GM04503 (cell line): ENCODE results near the gene CUX1.
"Not testable (repeated sequence)": the region's sequence is repeated elsewhere in the genome, so short reads cannot be mapped to it uniquely, and the experiment has no call there.

Experiments used
- DNase-seq: peaks from one replicate; pipeline ENCODE4 v3.0.0-alpha.2; 2012; ENCODE audit warnings: low read depth

Gene CUX1

DNA sequence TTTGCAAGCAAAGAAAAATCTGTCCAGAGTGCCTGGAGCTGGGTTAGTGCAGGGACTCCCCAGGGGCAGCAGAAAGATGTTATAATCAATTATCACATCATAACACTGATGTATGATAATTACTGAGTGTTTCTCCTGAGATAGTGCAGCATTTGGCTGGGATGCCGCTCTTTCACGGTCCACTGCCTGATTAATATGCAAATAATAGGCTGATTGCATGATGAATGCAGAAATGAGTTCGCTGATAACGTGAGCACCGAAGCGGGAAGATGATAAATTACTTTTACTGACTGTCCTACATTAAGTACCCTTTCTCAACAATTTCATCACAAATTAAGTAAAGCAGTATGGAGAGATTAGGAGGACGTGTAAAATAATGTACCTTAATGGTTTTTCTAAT is 397.8 kb downstream of the CUX1 start:
- DNase-seq = no peak

- no peak for DNase-seq
Measured at GRCh38 chr7:102215711-102216110, 398.3 kb downstream of the CUX1 start.

DNA sequence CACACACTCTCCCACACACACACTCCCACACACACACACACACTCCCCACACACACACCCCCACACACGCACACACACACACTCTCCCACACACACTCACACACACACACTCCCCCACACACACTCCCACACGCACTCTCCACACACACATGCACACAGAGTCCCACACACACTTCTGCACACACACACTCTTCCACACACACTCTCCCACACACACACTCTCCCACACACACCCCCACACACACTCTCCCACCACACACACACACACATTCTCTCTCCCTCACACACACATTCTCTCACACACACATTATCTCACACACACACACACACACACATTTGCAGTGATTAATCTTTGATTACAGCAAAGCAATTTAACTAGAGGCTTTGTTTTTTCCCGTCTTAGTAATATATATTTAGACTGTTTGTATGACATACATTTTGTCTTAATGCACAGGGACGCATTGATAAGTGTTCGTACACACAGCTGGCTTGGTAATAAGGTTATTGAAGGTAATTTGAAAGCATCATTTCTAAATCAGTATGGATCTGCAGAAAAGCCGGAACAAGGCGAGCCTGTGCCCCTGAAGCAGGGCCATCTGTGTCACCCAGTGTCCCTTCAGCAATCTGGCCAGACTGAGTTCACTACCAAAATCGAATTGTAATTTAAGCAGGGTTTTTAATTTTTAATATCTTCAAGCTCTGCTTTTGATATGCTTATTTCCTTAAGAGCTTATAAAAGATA is 399.3 kb downstream of the CUX1 start:
- DNase-seq = no peak

DNA sequence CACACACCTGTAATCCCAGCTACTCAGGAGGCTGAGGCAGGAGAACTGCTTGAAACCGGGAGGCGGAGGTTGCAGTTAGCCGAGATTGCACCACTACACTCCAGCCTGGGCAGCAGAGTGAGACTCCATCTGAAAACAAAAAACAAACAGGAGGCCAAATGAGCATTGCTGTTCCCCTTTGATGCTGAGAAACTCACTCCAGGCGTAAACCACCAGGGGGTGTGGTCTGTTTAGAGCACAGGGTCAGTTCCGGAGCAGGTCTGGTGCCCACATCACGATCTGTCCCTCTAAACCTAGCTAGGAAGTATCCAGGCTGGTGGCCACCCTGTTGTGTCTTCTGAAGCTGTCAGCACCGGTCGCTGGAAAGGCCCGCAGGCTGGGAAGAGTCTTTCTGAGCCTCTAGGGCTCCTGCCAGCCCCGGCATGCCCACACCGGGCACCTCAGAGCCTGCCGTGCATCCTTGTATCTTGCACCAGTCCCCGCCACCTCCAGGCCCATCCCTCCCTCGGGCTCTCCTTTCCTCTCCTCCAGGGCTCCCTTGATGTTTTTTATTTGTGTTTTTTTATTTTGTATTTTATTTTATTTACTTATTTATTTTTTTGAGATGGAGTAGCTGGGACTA is 402.9 kb downstream of the CUX1 start:
- DNase-seq = no peak

DNA sequence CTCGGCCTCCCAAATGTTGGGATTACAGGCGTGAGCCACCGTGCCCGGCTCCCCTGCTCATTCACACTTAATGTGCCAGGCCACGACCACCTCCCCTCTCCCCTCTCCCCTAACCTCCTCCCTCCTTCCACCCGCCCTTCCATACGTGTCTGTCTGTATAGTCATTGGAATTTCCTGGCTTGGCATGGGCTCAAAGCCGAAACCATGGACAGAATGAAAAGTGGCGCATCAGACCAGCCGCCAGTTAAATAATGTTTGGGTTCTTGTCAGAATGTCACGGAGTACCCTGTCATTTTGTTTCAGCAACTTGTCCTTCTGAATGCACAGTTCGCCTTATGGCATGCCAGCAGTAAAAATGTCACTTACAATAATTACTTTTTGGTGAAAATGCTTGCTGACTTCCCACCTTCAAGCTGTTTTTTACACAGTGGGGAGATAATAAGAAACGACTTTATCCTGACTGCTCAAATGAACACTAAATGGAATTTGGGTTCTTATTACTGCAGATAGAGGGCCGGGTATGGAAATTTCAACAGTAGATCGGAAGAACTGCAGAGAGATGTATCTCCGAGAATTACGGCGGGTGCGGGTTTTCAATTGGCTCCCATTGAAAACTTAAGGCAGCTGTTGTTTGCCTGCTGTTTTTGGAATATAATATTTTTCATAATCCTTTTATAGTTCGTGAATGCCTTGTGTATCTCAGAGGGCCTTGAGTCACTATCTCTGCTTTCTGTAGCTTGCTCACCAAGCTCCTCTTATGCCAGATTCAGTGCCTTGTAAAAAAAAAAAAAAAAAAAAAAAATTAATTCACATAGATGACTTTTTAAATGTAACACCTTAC is 403.8 kb downstream of the CUX1 start:
- no peak for DNase-seq

DNA sequence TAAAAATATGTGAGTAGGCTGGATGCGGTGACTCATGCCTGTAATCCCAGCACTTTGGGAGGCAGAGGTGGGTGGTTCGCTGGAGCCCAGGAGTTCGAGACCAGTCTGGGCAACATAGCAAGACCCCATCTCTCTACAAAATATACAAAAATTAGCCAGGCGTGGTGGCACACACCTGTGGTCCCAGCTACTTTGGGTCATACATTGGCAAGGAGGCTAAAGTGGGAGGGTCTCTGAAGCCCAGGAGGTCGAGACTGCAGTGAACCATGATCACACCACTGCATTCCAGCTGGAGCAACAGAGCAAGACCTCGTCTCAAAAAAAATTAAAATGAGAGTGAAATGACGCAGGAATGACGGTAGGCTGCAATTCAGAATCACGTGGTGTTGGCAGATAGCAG is 404.5 kb downstream of the CUX1 start:
- no peak for DNase-seq

- DNase-seq = peak; percentile 43
Measured at GRCh38 chr7:102222445-102222844, 405.0 kb downstream of the CUX1 start.

- no peak for DNase-seq
Measured at GRCh38 chr7:102223184-102223583, 405.8 kb downstream of the CUX1 start.

GRCh38 chr7:102225025-102225424 is 407.6 kb downstream of the CUX1 start:
- DNase-seq = no peak

- DNase-seq = no peak
Measured at GRCh38 chr7:102227371-102227770, 409.9 kb downstream of the CUX1 start.

DNA sequence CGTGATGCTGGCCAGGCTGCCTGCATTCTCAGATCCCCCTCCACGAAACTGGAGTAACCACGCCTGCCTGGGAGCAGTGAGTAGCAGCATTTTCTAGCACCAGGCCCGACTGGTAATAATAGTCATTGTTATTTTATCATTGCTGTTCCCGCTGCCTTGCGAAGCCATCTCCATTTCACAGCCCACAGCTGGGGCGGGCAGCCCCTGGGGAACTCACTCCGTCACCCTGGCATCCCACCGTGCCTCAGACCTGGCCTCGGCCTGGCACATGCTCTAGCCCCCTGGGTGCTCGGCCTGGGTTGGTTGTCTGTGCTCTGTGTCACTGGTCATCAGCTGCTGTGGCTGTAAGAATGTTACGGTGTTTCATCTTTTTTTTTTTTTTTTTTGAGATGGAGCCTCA is 411.5 kb downstream of the CUX1 start:
- DNase-seq = no peak

DNA sequence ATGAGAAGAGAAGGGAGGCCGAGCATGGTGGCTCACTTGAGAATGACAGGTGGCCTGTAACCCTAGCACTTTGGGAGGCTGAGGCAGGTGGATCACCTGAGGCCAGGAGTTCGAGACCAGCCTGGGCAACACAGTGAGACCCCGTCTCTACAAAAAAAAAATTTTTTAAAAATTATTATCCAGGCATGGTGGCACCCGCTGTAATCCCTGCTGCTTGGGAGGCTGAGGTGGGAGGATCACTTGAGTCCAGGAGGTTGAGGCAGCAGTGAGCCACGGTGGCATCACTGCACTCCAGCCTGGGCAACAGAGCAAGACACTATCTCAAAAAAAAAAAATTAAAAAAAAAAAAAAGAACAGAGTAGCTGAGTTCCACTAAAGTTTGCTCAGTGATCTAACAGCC is 412.7 kb downstream of the CUX1 start:
- DNase-seq = not testable (repeated sequence)

DNA sequence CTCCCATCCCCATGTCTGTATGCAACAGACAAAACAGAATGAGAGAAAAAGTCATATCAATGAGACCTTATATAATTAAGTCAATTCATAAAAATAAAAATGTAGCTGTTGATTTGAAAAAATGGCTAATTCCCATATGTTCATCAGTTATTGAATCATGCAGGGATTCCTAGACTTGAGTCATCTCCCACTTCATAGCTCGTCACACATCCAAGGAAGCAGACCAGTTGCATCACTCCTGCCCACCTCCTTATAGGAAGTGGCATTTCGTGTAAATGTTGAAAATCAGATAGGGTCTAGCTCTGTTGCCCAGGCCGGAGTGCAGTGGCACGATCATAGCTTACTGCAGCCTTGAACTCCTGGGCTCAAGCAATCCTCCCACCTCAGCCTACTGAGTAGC is 413.2 kb downstream of the CUX1 start:
- DNase-seq = no peak

GRCh38 chr7:102232611-102233286 is 415.3 kb downstream of the CUX1 start:
- no peak for DNase-seq

DNA sequence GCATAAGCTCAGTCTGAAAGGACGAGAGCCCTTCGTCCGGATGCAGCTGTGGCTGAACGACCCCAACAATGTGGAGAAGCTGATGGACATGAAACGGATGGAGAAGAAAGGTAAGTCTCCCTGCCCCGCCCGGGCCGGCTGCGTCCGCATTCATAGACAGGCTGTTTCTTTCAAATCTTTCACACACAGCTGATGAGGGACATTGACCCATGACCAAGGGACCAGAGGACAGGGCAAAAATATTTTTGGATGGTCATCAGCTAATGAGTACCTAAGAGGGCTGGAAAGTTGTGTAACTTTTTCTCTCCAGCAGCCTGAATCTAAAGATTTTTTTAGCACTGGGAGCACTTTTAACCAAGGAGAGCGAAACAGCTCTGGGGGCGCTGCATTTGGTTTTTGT is 416.7 kb downstream of the CUX1 start:
- DNase-seq = no peak

DNA sequence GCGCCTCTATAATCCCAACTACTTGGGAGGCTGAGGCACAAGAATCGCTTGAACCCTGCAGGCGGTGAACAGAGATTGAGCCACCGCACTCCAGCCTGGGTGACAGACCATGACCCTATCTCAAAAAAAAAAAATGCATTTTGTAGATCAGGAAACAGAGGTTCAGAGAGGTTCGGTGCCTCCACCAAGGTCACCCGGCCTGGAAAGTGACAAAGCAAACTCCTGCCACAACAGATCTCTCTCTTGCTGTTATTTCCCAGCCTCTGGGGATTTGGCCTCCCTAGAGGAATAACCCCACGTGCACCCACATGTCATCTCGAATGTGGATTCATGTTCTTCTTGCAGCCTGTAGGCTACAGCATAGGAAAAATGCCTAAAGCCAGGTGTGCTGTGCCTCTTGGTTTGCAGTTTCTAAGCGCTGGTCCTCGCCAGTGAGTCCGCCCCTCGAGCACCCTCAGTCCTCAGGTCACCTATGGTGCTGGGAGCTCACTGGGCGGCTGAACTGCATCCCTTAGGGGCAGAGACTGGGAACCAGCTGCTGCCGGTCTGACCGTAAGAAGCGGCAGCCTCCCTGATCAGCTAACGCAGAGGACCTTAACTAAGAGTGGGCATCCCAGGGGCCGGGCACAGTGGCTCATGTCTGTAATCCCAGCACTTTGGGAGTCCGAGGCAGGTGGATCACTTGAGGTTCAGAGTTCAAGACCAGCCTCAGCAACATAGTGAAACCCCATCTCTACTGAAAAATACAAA is 417.6 kb downstream of the CUX1 start:
- DNase-seq = no peak

- DNase-seq = no peak
Measured at GRCh38 chr7:102236102-102236501, 418.7 kb downstream of the CUX1 start.

DNA sequence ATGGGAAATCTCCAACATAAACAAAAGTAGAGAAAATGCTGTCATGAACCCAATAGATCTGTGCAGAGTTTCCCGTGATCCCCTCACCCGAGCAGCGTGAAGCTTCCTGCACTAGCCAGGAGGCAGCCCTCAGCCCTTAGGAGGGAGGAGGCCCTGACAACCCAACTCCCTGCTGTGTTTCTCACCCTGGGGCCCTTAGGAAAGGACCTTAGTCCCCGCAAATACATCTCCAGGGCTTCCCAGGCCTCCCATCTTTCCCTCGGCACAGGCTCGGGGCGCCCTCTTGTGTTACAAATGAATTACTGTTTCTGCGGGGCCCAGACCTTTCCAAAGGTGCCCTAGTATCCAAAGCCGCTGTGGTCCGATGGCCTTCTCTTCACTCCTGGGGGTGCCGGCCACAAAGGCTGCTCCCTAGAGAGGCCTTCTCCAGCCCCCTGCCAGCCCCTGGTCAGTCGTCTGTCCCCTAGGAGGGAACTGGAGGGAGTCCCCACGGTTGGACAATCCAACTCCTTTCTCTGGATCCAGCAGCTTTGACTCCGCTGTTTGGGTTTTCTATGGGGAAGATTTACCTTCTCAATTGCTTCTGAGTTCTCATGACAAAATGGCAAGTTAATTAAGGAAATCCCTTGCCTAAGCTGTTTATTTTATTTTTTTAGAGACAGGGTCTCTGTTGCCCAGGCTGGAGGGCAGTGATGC is 419.3 kb downstream of the CUX1 start:
- DNase-seq = no peak

GRCh38 chr7:102239206-102239820 is 421.9 kb downstream of the CUX1 start:
- DNase-seq = no peak

DNA sequence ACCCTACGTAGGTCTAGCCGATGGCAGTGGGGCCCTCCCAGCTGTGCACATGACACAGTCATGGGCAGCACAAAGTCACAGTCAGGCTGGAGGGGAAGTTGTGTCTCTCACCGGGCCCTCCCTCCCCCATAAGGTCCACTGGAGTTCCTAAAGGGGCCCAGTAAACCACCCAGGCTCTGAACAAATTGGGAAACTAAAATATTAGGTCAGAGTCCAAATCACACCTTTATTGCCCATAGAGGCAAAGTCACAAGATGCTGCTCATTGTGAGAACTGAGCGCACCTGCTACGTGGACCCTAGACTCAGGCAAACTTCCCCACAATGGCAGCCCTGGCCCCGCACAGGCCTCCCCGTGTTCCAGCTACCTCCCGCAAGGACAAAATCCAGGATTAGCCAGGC is 424.0 kb downstream of the CUX1 start:
- no peak for DNase-seq

GRCh38 chr7:102244601-102245000 is 427.2 kb downstream of the CUX1 start:
- DNase-seq = no peak
